A549 (cell line): ENCODE data around the gene STK17A.

Experiments used
- JUN ChIP-seq, 2 experiments: fragments of >200 bp; sonication (Bioruptor Twin); formaldehyde crosslinking; IDR thresholded peaks; 2 replicates in 1 of 2; 3 replicates in 1 of 2; pipeline ENCODE4 v1.6.1; 2016 to 2017
- RCOR1 ChIP-seq: fragments of 150-350 bp; IDR thresholded peaks from 2 replicates; pipeline ENCODE4 v1.6.1; 2014; ENCODE audit warnings: antibody characterized with exemption, low read length, low read depth
- TF ChIP-seq, protein P1 (sequence below): fragments of >200 bp; sonication (Bioruptor Twin); formaldehyde crosslinking; IDR thresholded peaks from 3 replicates; pipeline ENCODE4 v1.5.1; 2016

DNA sequence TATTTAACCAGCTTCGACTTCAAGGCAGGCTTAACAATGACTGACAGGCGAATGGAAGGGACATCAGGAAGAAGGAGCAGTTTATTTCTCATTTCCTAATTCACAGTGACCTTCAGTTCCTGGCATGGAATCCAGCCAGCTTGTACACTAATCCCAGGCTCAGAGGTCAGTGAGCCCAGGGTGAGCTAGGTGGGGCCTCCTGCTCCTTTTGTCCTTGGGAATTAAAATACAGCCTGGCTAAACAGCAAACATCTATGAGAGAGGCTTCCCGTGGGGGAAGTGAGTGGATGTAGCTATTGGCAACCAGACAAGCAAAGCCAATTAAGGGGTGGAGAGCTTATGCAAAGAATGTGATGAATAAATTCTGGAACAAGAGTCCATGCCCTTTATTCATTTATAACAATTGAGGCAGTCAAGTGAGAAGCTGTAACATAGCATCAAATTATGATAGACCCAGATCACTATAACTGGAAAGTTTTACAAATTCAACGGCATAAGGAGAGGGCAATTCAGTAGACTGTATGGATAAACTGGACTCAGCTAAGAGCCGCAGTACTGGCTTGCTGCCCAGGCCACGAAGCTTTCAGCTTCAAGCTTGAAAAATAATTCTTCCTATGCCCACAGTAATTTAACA is 57.1 kb downstream of the STK17A start:
- TF ChIP-seq RCOR1 (no peak), JUN (IDR thresholded peaks at IDR 0.05) (no peak)
- TF ChIP-seq, protein P1, sequence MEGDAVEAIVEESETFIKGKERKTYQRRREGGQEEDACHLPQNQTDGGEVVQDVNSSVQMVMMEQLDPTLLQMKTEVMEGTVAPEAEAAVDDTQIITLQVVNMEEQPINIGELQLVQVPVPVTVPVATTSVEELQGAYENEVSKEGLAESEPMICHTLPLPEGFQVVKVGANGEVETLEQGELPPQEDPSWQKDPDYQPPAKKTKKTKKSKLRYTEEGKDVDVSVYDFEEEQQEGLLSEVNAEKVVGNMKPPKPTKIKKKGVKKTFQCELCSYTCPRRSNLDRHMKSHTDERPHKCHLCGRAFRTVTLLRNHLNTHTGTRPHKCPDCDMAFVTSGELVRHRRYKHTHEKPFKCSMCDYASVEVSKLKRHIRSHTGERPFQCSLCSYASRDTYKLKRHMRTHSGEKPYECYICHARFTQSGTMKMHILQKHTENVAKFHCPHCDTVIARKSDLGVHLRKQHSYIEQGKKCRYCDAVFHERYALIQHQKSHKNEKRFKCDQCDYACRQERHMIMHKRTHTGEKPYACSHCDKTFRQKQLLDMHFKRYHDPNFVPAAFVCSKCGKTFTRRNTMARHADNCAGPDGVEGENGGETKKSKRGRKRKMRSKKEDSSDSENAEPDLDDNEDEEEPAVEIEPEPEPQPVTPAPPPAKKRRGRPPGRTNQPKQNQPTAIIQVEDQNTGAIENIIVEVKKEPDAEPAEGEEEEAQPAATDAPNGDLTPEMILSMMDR: no peak
